Peyer's patch (tissue), 4 donors: ENCODE results near the gene AMBRA1.

Source experiments
- CTCF ChIP-seq, 6 experiments: fragments of 450-650 bp in 4 of 6; fragments of 200-600 bp in 2 of 6; sonication (generic) in 1 of 6; IDR thresholded peaks; one replicate each; pipeline ENCODE4 v1.5.1; 2017 to 2019; ENCODE audit warnings: antibody characterized with exemption in 6 of 6, mild to moderate bottlenecking in 3 of 6, moderate library complexity in 1 of 6
- POLR2A ChIP-seq, 2 donors: fragments of 450-650 bp; IDR thresholded peaks; one replicate each; pipeline ENCODE4 v1.5.1; 2017; ENCODE audit warnings: antibody characterized with exemption in 2 of 2, mild to moderate bottlenecking in 2 of 2, moderate library complexity in 2 of 2

GRCh38 chr11:46485856-46486443 lies 107.9 kb downstream of the AMBRA1 start:
- no peak for TF ChIP-seq CTCF (IDR thresholded peaks at IDR 0.05)
- no peak for TF ChIP-seq POLR2A (IDR thresholded peaks at IDR 0.05)
